CMK (cell line): Measurements from ENCODE around the gene AJAP1.

ENCODE experiments used
- DNase-seq: peaks from one replicate; pipeline ENCODE4 v3.0.0-alpha.2; 2010; ENCODE audit warnings: low read depth

The AJAP1 gene

GRCh38 chr1:4772294-4773010 lies 118.0 kb downstream of the AJAP1 start:
- DNase-seq: no peak

GRCh38 chr1:4773226-4773625 lies 118.8 kb downstream of the AJAP1 start:
- DNase-seq: no peak

GRCh38 chr1:4775506-4775905 lies 121.1 kb downstream of the AJAP1 start:
- DNase-seq: no peak

GRCh38 chr1:4778056-4778455 lies 123.6 kb downstream of the AJAP1 start:
- DNase-seq: no peak

GRCh38 chr1:4781646-4782045 lies 127.2 kb downstream of the AJAP1 start:
- no peak for DNase-seq

- DNase-seq: no peak
These were observed 130.4 kb downstream of the AJAP1 start for GRCh38 chr1:4784761-4785160.

GRCh38 chr1:4786055-4786454 lies 131.6 kb downstream of the AJAP1 start:
- no peak for DNase-seq

GRCh38 chr1:4787551-4787950 lies 133.1 kb downstream of the AJAP1 start:
- DNase-seq: no peak

GRCh38 chr1:4792565-4792964 lies 138.2 kb downstream of the AJAP1 start:
- no peak for DNase-seq

GRCh38 chr1:4794020-4794780 lies 139.8 kb downstream of the AJAP1 start:
- DNase-seq: no peak

GRCh38 chr1:4796161-4797015 lies 142.0 kb downstream of the AJAP1 start:
- no peak for DNase-seq

GRCh38 chr1:4797016-4797410 lies 142.6 kb downstream of the AJAP1 start:
- DNase-seq: no peak

- no peak for DNase-seq
These were observed 143.0 kb downstream of the AJAP1 start for GRCh38 chr1:4797429-4797828.

- no peak for DNase-seq
These were observed 146.9 kb downstream of the AJAP1 start for GRCh38 chr1:4801192-4801924.

GRCh38 chr1:4802024-4802423 lies 147.6 kb downstream of the AJAP1 start:
- no peak for DNase-seq

- DNase-seq: no peak
These were observed 148.9 kb downstream of the AJAP1 start for GRCh38 chr1:4803335-4803734.

- no peak for DNase-seq
These were observed 151.6 kb downstream of the AJAP1 start for GRCh38 chr1:4805987-4806386.

- DNase-seq: no peak
These were observed 166.1 kb downstream of the AJAP1 start for GRCh38 chr1:4820543-4820942.

- no peak for DNase-seq
These were observed 171.5 kb downstream of the AJAP1 start for GRCh38 chr1:4825800-4826450.

- no peak for DNase-seq
These were observed 176.3 kb downstream of the AJAP1 start for GRCh38 chr1:4830707-4831106.

GRCh38 chr1:4836574-4836973 lies 182.2 kb downstream of the AJAP1 start:
- DNase-seq: no peak
